SK-N-SH (cell line): ENCODE measurements around the gene ELMOD1. TPM values are rescaled to one million over a fixed set of nuclear protein-coding genes. Genes with fewer than 3 reads are reported as not detected.

ENCODE experiments used
- polyA plus RNA-seq, 3 experiments: library from polyadenylated mRNA; depleted of rRNA; stranded (reverse); fragments of >200 nt; gene quantifications; 2 replicates each; pipeline ENCODE4 v1.2.3, GENCODE V29; 2012

ELMOD1 gene
- polyA plus RNA-seq, 1 of the 3 experiments (the other 2 are of a cell fraction): not detected

Other genes starting within 250 kb of the ELMOD1 start
- gene CWF19L2, start 133.3 kb upstream of the ELMOD1 start, polyA plus RNA-seq (2012; rRNA removed): 0.74 and 0.83 TPM in 2 replicates
- 2.4 and 3.5 TPM in 2 replicates for gene ALKBH8, start 25.4 kb upstream of the ELMOD1 start, polyA plus RNA-seq (2012; rRNA removed)
- gene SLN, start 120.9 kb downstream of the ELMOD1 start, polyA plus RNA-seq (2012; rRNA removed): 0.11 TPM in 1 of 2 replicates, not detected in the other